NB4 (cell line): ENCODE results near the gene KIAA0040.

Source experiments
- DNase-seq: peaks from one replicate; pipeline ENCODE4 v3.0.0; 2010; ENCODE audit warnings: low read depth
- H3K4me3 ChIP-seq: one replicate; pipeline ENCODE4 v1.5.1; 2011; ENCODE audit warnings: mild to moderate bottlenecking, low read depth, low read length, moderate library complexity
- MYC ChIP-seq: IDR thresholded peaks from 2 replicates; pipeline ENCODE4 v1.6.1; 2011; ENCODE audit warnings: low read depth, low read length
- POLR2A ChIP-seq: IDR thresholded peaks from 2 replicates; pipeline ENCODE4 v1.6.1; 2011; ENCODE audit warnings: mild to moderate bottlenecking; ENCODE audit not compliant: insufficient read length; ENCODE audit errors: extremely low read depth
- TF ChIP-seq, protein P1 (sequence below): IDR thresholded peaks from 2 replicates; pipeline ENCODE4 v1.6.1; 2011; ENCODE audit warnings: low read depth, low read length
- TF ChIP-seq, protein P2 (sequence below): IDR thresholded peaks from one replicate; pipeline ENCODE4 v1.5.1; 2012; ENCODE audit warnings: low read depth, low read length

Gene KIAA0040

DNA sequence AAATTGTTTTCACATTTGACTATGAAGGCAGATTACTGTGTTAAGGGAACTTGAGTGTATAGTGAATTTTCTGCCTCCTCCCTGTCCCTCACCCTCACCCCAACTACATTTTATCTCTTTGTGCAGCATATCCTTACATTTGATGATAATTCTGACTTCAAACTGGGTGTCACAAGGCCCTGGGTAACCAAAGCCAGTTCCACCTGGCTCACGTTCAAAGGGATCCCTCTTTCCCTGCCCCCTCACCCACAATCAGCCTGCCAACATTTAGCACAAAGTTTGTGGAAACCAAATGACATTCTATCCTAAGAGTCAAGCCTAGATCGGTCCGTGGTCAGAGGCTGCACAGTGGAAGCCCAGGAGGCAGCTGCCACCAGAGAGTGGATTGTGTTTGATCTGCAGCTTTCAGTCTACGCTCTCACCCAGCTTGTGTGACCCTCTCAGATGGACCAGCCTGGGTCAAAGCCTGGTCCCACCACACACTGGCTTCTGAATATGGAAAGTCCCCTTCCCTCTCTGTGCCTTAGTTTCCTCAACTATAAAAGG is 10.3 kb downstream of the KIAA0040 start:
- H3K4me3 ChIP-seq, result no peak overlapping the region
- no peak for DNase-seq
- no peak for TF ChIP-seq POLR2A
- TF ChIP-seq, protein P1, sequence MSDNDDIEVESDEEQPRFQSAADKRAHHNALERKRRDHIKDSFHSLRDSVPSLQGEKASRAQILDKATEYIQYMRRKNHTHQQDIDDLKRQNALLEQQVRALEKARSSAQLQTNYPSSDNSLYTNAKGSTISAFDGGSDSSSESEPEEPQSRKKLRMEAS, result no peak

DNA sequence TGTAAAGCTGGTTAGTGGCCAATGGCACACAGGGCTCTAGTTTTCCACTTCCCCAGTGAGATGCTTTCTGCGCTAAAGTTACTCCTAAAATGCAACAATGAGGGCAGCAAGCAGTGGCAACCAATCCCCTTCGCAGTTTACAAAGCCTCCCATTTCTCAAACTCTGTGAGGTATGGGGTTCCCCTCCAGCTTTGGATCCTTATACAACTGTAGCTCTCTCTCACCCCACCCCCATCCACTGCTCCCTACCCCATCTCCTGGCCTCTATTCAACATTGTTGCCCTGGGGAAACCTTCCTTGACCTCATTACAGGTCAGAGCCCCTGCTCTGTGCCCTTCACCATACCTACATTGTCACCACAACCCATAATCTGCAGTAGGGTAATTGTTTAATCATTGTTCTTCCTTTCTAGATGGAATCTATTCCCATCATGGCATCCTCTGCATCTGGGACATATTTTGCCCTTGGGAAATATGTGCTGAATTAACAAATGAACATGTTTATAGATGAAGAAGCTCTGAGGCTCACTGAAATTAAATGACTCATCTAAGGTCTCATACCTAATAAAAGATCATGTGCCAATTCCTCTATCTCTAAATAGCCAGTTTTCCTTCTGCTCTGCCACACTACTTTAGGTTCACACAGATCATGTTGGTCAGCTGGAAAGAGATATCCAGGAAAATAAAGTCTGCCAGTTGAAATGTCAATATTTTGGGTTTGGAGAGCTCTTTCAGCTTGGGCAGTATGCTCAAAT is 12.6 kb downstream of the KIAA0040 start:
- no peak overlapping the region for H3K4me3 ChIP-seq
- DNase-seq, result no peak
- TF ChIP-seq, protein P1, result no peak
- TF ChIP-seq MYC (no peak), POLR2A (no peak)
- TF ChIP-seq, protein P2, sequence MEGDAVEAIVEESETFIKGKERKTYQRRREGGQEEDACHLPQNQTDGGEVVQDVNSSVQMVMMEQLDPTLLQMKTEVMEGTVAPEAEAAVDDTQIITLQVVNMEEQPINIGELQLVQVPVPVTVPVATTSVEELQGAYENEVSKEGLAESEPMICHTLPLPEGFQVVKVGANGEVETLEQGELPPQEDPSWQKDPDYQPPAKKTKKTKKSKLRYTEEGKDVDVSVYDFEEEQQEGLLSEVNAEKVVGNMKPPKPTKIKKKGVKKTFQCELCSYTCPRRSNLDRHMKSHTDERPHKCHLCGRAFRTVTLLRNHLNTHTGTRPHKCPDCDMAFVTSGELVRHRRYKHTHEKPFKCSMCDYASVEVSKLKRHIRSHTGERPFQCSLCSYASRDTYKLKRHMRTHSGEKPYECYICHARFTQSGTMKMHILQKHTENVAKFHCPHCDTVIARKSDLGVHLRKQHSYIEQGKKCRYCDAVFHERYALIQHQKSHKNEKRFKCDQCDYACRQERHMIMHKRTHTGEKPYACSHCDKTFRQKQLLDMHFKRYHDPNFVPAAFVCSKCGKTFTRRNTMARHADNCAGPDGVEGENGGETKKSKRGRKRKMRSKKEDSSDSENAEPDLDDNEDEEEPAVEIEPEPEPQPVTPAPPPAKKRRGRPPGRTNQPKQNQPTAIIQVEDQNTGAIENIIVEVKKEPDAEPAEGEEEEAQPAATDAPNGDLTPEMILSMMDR, result no peak

DNA sequence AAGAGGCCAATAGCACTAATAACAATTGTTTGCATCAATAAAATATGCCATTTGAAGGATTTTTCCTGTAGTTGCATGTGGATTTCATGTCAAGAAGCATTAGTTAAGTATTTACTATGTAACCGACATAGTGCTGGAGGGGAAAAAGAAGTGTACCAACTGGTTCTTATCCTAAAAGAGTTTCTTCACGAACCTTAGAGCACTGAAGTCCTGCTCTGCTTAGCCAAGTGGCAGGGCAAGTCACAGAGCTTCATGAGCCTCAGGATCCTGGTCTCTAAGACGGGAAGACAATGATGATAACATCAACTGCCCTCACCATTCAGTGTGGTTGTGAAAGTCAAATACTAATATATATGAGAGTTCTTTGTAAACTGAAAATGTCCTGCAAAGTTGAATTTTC is 14.1 kb downstream of the KIAA0040 start:
- TF ChIP-seq POLR2A (no peak), MYC (no peak)
- TF ChIP-seq, protein P2, result no peak
- TF ChIP-seq, protein P1, result no peak
- H3K4me3 ChIP-seq, result no peak overlapping the region
- DNase-seq, result no peak

DNA sequence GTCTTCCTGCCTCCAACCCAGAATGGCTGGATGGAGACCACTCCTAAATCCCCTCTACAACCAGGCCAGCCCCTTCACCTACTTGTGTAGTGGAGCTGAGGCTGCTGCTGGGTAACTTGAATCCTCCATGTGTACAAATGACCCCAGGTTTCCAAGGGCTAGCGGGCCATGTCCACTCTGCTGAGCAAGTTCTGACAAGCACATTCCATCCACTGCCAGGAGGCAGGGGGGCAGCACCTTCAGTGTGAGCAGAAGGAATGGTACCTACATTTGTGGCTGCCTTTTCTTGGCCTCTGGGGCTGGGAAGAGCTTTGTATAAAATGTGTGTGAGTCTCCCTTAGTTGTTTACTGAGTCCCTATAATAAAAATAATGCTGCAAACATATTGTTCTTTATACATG is 14.5 kb downstream of the KIAA0040 start:
- DNase-seq, result no peak
- TF ChIP-seq POLR2A (no peak), MYC (no peak)
- TF ChIP-seq, protein P2, result no peak
- TF ChIP-seq, protein P1, result no peak

DNA sequence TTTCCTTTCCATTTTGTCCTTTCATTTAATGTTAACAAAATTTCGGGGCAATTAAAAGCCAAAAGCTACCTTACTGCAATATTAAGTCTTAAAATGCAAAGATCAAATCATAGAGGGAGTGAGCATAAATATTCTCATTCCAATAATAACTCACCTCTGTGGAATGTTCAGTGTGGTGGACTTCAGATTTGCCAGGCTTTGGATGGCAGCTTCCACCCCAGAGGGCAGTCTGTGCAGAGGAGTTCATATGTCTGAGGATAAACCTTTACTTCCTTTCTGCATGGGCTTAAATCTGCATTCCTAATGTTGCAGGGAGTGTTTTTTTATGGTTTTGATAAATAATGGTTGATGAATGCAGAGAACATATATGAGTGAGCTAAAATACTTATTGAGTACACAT is 16.3 kb downstream of the KIAA0040 start:
- H3K4me3 ChIP-seq, result no peak overlapping the region
- DNase-seq, result no peak
- TF ChIP-seq, protein P2, result no peak
- TF ChIP-seq MYC (no peak), POLR2A (no peak)
- TF ChIP-seq, protein P1, result no peak

More for the DNA sequence above, 14.5 kb downstream of the KIAA0040 start:
- H3K4me3 ChIP-seq, result no peak overlapping the region

DNA sequence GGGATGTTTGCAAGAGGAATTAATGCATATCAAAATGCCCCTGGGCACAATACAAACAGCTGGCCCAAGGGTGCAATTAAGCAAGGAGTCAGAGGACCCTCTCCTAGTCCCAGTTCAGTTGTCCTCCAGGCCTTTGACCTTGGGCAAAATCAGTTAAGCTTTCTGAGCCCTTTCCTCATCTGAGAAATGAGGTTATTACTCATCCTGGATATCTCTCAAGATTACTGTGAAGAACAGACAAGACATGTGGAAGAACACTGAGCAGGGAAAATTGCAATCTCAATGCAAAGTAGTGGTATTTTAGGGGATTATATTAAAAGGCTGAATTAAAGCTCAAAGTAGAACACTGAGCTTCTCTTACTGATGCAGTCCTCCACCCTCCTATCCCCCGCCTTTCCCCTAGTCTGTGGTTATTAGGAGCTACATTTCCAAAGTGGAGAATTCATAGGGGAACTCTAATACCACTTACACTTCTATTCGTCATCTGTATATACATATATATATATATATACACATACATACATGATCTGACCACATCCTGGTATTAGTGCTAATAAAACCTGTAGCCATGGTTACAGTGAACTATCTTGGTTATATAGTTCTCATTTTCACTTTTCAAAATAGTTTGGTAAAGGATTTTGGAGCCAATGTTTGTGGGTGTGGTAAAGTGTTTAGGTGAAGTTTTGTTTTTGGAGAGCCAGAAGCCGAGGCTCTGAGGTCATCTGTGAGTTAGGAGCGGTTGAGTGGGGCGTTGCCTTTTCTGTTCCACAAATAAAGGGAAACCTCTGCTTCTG is 18.1 kb downstream of the KIAA0040 start:
- DNase-seq, result no peak
- no peak overlapping the region for H3K4me3 ChIP-seq
- TF ChIP-seq, protein P1, result no peak
- TF ChIP-seq POLR2A, result no peak
- no peak for TF ChIP-seq MYC
- TF ChIP-seq, protein P2, result no peak
